ENCODE data around the gene SLC25A44.

The SLC25A44 gene

DNA sequence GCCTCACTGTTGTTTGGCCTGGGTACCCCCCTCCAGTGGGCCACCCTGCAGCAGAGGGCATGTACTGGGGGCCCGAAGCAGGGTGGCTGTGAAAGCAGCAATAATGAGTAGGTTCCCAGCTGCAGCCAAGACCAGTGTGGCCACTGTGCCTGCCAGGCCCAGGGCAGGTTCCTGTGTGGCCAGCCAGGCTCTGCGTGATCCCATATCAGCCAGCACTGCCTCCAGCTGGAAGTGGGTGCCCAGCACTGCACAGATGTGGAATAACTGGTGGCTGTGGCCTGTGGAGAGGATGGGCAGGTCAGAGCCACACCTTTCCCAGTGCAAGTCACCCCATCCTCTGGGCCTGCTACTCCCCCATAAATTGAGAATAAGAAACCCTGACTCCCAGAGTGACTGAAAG is 50.2 kb downstream of the SLC25A44 start:
- no peak for DNase-seq

- DNase-seq = no peak
These were observed 50.8 kb downstream of the SLC25A44 start for GRCh38 chr1:156244712-156245111.

- peak; percentile 45 for DNase-seq
These were observed 51.7 kb downstream of the SLC25A44 start for GRCh38 chr1:156245451-156246232.

GRCh38 chr1:156246241-156246780 is 52.4 kb downstream of the SLC25A44 start:
- DNase-seq = no peak

DNA sequence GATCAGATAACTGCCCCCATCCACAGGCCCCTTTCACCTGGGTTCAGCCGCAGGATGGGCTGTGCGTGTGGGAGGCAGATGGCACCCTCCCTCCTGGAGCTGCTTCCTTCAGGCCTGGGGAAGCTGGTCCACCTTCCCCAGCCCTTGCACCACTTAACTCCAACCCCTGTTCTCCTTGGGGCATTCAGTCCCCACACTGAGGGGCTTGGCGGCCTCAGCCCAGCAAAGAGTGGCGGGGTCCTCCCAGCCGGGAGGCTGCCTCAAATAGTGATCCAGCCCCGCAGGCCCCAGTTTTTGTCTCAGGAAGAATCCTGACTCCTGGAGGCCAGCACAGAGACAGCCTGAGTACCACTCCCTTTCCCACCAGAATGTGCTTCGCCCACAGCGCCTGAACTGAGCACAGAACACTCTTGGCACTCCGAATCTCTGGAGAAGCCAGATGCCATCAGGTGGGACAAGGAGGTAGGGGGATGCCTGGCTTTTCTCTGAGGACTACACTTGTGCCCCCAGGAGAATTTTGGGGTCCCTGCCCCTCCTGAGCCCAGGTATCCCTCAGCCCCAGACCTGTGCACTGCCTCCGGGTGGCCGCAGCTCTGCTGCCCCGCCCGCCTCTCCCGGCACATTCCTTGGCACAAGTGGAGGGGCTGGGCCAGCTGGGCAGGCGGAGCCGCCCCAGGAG is 53.0 kb downstream of the SLC25A44 start:
- no peak for DNase-seq

DNA sequence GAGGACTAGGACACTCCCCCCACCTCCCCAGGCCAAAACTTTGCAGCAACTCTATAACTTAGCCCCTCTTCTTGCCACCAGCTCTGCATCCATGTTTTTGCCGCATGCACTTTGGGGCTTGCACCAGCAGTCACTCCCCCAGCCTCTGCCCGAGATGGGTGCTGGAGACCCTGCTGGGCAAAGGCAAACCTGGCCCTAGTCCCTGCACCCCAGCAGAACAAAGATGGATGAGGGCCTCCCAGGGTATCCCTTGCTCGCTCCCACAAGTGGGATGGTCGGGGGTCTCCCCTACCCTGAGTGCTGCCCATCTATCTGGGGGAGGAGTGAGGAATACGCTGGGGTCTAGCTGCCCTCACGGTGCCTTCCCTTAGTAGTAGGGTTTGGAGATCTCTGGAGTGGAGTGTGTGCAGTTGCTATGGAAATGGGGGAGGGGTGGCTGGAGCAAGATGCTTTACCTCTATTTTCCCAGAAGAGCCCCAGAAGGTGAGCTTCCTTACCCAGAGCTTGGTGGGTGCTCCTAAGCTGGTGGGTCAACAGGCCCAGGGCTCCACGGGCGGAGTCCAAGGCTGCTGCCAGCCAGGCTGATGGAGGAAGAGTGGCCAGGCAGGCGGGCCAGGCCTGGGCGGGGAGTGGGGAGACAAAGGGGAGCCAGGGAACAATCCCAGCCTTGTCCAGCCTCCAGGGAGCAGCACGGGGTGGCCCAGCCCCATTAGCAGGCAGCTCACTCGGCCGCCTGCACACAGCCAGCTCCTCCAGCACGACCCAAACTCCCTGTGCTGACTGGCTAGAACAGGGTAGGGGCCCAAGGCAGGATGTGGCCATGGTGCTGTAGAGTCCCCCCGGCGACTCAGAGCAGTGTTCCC is 53.8 kb downstream of the SLC25A44 start, which contains the start of gene PAQR6:
Gene PAQR6 (minus strand): TSS at position 597 of the 863 bp plus-strand sequence. CDS start 1,325 bp downstream, outside the sequence.
- no peak for DNase-seq

GRCh38 chr1:156248323-156248683 is 54.4 kb downstream of the SLC25A44 start:
- DNase-seq = no peak

GRCh38 chr1:156249593-156249992 is 55.7 kb downstream of the SLC25A44 start:
- DNase-seq = no peak

GRCh38 chr1:156251527-156251926 is 57.6 kb downstream of the SLC25A44 start:
- no peak for DNase-seq

DNA sequence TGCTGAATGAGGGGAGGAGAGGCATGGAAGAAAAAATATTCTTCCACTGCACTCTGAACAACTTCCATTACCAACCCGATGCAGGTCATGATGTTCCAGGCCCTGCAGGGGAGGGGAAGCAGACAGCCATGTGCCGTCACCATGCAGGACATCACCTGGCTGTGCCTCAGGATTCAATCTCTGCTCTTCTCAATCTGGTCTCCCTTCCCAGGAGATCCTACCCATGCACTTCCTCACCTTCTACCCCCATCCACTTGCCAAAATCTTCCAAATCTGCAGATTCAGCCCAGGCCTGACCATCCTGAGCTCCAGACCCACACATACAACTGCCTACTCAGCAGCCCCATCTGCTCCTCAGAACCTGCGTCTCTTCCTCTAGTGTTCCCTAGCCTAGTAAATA is 59.7 kb downstream of the SLC25A44 start:
- DNase-seq = no peak

DNA sequence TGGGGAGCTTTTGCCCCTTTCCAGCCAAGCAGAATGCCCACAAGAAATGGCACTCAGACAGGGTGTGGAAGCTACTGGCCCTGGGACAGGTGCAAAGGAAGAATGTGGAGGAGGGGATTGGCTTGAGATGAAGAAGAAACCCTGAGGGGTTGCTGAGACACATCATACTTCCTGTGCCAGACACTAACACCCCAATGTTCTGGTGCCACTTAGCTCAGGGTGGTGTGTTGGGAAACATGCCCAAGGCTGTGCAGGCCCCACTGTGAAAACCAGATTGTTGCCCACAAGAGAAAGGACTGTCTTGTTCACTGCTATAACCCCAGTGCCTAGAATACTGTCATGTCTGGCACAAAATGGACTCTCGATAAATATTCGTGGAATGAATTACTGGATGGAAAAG is 63.8 kb downstream of the SLC25A44 start:
- DNase-seq = no peak

- no peak for DNase-seq
These were observed 65.0 kb downstream of the SLC25A44 start for GRCh38 chr1:156258859-156259258.

DNA sequence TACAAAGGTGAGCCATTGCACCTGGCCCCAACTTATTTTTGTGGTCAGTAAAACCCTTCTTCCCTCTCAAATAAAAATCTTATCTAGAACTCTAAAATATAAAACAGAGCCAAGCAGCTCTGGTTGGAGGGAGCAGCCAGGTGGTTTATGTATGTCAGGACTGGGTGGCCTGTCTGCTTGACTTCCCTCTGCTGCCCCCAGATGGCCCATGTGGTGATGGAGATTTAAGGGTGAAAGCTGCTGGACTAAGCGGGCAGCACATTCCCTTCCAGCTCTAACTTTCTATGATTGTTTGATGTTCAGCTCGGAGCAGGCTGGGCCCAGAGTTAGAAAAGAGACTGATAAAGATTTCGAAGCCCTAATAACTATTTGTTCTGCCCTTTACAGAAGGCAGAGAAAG is 65.9 kb downstream of the SLC25A44 start:
- no peak for DNase-seq

GRCh38 chr1:156260896-156261295 is 67.0 kb downstream of the SLC25A44 start:
- no peak for DNase-seq
